ENCODE results near the gene ZDHHC4. TPM values are rescaled to one million over a fixed set of nuclear protein-coding genes. Genes with fewer than 3 reads are reported as not detected.

ZDHHC4 gene
- total and polyA plus RNA-seq, 8 donors: 54.5 to 75.9 (median 71.2) TPM

DNA sequence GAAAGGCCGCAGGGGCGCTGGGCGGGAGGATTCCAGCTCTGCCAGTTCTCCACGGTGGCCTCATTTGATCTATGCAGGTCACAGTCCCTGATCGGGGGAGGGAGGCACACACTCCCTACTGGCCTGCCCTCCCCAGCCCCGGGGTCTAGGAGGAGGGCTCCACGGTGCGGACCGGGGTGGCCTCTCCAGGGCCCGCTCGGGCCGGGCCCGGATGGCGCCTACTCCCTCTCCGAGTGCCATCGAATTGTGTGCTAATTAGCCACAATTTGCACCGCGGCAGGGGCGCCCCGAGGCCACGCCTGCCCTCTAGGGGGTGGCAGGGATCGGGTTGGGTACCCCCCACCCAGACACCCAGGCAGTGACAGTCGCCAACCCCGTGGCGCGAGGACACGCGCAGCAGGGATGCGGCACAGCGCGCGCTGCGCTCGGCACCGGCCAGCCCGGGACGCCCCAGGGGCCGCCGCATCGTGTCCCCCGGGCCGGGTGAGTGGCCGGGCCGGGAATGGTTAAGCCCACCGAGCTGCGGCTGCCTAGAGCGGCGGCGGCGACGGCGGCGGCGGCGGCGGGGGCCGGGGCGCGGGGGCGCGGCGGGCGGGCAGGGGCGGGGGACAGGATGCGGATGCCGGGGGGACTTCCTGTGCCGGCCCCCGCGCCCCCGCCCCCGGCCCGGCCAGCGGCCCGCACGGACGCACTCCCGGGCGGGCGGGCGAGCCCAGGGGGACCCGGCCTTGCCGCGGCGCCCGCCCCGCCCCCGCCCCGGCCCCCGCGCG lies 37.9 kb downstream of the ZDHHC4 start, which contains the start of gene ZNF853:
ZNF853 (plus strand) TSS at position 658 of the 770 bp plus-strand sequence. CDS start 565 bp downstream, outside the sequence.
- no peaks in the 10 kb centered on the region for H3K36me3 ChIP-seq
- TF ChIP-seq, protein P1, sequence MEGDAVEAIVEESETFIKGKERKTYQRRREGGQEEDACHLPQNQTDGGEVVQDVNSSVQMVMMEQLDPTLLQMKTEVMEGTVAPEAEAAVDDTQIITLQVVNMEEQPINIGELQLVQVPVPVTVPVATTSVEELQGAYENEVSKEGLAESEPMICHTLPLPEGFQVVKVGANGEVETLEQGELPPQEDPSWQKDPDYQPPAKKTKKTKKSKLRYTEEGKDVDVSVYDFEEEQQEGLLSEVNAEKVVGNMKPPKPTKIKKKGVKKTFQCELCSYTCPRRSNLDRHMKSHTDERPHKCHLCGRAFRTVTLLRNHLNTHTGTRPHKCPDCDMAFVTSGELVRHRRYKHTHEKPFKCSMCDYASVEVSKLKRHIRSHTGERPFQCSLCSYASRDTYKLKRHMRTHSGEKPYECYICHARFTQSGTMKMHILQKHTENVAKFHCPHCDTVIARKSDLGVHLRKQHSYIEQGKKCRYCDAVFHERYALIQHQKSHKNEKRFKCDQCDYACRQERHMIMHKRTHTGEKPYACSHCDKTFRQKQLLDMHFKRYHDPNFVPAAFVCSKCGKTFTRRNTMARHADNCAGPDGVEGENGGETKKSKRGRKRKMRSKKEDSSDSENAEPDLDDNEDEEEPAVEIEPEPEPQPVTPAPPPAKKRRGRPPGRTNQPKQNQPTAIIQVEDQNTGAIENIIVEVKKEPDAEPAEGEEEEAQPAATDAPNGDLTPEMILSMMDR (IDR thresholded peaks at IDR 0.05): no peak
- peak within 1 kb of the TSS; percentile 47 to 53 for H3K4me3 ChIP-seq
- peak in 2 of 4 donors; percentile 24 to 82 for DNase-seq
- intact Hi-C loops (cut with DNase I): no loop called here
- peak; percentile 17 for ATAC-seq
- peaks cover 0 to 42% of the 10 kb centered on the region in 2 donors for H3K27me3 ChIP-seq
- H3K27ac ChIP-seq: no peak within 1 kb of the TSS
- peaks cover 0 to 9% of the 10 kb centered on the region in 2 donors for H3K4me1 ChIP-seq
- H3K9me3 ChIP-seq: no peaks in the 10 kb centered on the region

GRCh38 chr7:6615723-6616555 lies 38.7 kb downstream of the ZDHHC4 start:
- peak; percentile 76 for ATAC-seq
- intact Hi-C loops (cut with DNase I): no loop called here
- H3K27ac ChIP-seq: no peak overlapping the region
- H3K9me3 ChIP-seq: no peaks in the 10 kb centered on the region
- TF ChIP-seq, protein P1 (IDR thresholded peaks at IDR 0.05): no peak
- H3K4me3 ChIP-seq: peak overlapping the region; percentile 47 to 53
- DNase-seq: peak in 2 of 4 donors; percentile 27 to 79
- peaks cover 0 to 42% of the 10 kb centered on the region in 2 donors for H3K27me3 ChIP-seq
- no peaks in the 10 kb centered on the region for H3K36me3 ChIP-seq
- H3K4me1 ChIP-seq: peaks cover 0 to 9% of the 10 kb centered on the region in 2 donors

GRCh38 chr7:6616854-6617643 lies 39.8 kb downstream of the ZDHHC4 start:
- DNase-seq: no peak
- ATAC-seq: no peak
- H3K4me1 ChIP-seq: peaks cover 0 to 9% of the 10 kb centered on the region in 2 donors

DNA sequence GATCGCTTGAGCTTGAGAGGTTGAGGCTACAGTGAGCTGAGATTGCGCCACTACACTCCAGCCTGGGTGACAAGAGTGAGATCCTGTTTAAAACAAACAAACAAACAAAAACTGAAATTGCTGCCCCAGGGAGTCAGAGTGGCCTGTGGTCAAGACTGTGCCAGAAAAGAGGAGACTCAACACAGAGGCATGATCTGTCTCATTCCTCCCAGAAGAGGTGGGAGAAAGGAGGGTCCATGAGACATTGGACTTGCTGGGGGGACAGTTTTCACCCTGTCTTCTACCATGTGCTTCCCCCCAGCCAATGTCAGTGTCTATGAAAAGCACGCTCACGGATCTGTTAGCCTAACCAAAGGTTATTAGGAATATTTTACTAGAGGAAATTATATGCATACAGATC lies 41.4 kb downstream of the ZDHHC4 start:
- Histone ChIP-seq H3K27me3 (peaks cover 0 to 35% of the 10 kb centered on the region in 2 donors), H3K4me3 (no peak overlapping the region), H3K27ac (no peak overlapping the region), H3K4me1 (peaks cover 0 to 9% of the 10 kb centered on the region in 2 donors), H3K36me3 (peaks cover 0 to 20% of the 10 kb centered on the region in 2 donors), H3K9me3 (no peaks in the 10 kb centered on the region)
- ATAC-seq: no peak
- no peak for DNase-seq
- intact Hi-C loops (cut with DNase I): no loop called here
- TF ChIP-seq, protein P1 (IDR thresholded peaks at IDR 0.05): no peak

More at GRCh38 chr7:6616854-6617643, 39.8 kb downstream of the ZDHHC4 start:
- Histone ChIP-seq H3K4me3 (no peak overlapping the region), H3K9me3 (no peaks in the 10 kb centered on the region), H3K27ac (no peak overlapping the region), H3K27me3 (peaks cover 0 to 42% of the 10 kb centered on the region in 2 donors), H3K36me3 (peaks cover 0 to 8% of the 10 kb centered on the region in 2 donors)
- TF ChIP-seq, protein P1 (IDR thresholded peaks at IDR 0.05): no peak
- intact Hi-C loops (cut with DNase I): no loop called here
